Transverse colon (tissue), 4 donors: ENCODE measurements around the gene NQO2.

ENCODE experiments used
- EP300 ChIP-seq: sonication (generic); formaldehyde crosslinking; IDR thresholded peaks from one replicate; pipeline ENCODE4 v1.6.1; 2017; ENCODE audit warnings: antibody characterized with exemption, low read depth
- POLR2A ChIP-seq: fragments of 450-650 bp; IDR thresholded peaks from one replicate; pipeline ENCODE4 v1.6.1; 2016; ENCODE audit warnings: antibody characterized with exemption, mild to moderate bottlenecking, moderate library complexity
- POLR2AphosphoS5 ChIP-seq, 3 donors: sonication (generic); formaldehyde crosslinking; IDR thresholded peaks; one replicate each; pipeline ENCODE4 v1.6.1; 2016; ENCODE audit warnings: antibody characterized with exemption in 3 of 3
- TF ChIP-seq, protein P1 (sequence below), 5 experiments: fragments of 200-600 bp in 3 of 5; fragments of 450-650 bp in 2 of 5; sonication (generic) in 3 of 5; IDR thresholded peaks; 1 replicate in 2 of 5; 2 replicates in 3 of 5; pipeline ENCODE4 v1.5.1; 2016 to 2017; ENCODE audit warnings: antibody characterized with exemption in 5 of 5, inconsistent platforms in 3 of 5, mild to moderate bottlenecking in 2 of 5, moderate library complexity in 1 of 5

DNA sequence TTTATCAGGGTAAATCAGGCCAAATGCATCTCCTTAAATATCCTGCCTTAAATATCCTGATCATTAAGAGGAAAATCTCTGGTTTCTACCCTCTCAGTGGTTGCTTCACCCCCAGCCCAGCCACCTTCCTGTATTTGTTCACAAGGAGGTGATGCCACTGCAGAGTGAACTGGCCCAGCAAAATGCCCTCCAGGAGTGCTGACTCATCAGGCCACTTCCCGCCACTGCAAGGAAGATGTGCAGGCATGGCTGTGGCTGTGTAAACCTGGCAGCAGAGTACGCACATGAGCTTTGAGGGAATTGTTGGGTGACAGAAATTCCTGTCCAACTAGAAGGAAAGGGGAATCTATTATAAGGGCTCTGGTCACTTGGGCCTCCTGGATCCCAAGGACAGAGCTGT lies 13.8 kb downstream of the NQO2 start:
- TF ChIP-seq, protein P1, sequence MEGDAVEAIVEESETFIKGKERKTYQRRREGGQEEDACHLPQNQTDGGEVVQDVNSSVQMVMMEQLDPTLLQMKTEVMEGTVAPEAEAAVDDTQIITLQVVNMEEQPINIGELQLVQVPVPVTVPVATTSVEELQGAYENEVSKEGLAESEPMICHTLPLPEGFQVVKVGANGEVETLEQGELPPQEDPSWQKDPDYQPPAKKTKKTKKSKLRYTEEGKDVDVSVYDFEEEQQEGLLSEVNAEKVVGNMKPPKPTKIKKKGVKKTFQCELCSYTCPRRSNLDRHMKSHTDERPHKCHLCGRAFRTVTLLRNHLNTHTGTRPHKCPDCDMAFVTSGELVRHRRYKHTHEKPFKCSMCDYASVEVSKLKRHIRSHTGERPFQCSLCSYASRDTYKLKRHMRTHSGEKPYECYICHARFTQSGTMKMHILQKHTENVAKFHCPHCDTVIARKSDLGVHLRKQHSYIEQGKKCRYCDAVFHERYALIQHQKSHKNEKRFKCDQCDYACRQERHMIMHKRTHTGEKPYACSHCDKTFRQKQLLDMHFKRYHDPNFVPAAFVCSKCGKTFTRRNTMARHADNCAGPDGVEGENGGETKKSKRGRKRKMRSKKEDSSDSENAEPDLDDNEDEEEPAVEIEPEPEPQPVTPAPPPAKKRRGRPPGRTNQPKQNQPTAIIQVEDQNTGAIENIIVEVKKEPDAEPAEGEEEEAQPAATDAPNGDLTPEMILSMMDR (IDR thresholded peaks at IDR 0.05), result no peak
- TF ChIP-seq EP300 (no peak), POLR2AphosphoS5 (IDR thresholded peaks at IDR 0.05) (no peak), POLR2A (no peak)
